GM12878 (cell line): ENCODE data around the gene CNTNAP2. TPM values are rescaled to one million over a fixed set of nuclear protein-coding genes. Genes with fewer than 3 reads are reported as not detected.

ENCODE experiments used
- ATF7 ChIP-seq: fragments of 450-650 bp; IDR thresholded peaks from 2 replicates; pipeline ENCODE4 v1.6.1; 2016; ENCODE audit warnings: low read depth, mild to moderate bottlenecking
- BHLHE40 ChIP-seq, 2 experiments: fragments of 450-650 bp in 1 of 2; IDR thresholded peaks; 2 replicates each; pipeline ENCODE4 v1.6.1; 2011 to 2017; ENCODE audit warnings: low read depth in 2 of 2, borderline replicate concordance in 1 of 2, improper control_type of control experiment in 1 of 2, low read length in 1 of 2, mild to moderate bottlenecking in 1 of 2
- CBFB ChIP-seq: IDR thresholded peaks from 2 replicates; pipeline ENCODE4 v1.6.1; 2016; ENCODE audit warnings: antibody characterized with exemption, low read depth
- KAT2A ChIP-seq: conservative IDR thresholded peaks from 2 replicates; pipeline ENCODE4 v1.6.1; 2011; ENCODE audit warnings: low read depth, low read length; ENCODE audit not compliant: control insufficient read depth
- MEF2A ChIP-seq: IDR thresholded peaks from 2 replicates; pipeline ENCODE4 v1.6.1; 2011; ENCODE audit warnings: low read depth, mild to moderate bottlenecking, low read length, moderate library complexity; ENCODE audit not compliant: insufficient read depth
- PRDM15 ChIP-seq: fragments of 450-650 bp; formaldehyde crosslinking; IDR thresholded peaks from 2 replicates; pipeline ENCODE4 v1.4.0; 2020; ENCODE audit warnings: mild to moderate bottlenecking, moderate library complexity
- RB1 ChIP-seq: fragments of 450-650 bp; formaldehyde crosslinking; IDR thresholded peaks from 2 replicates; pipeline ENCODE4 v1.6.1; 2017; ENCODE audit warnings: mild to moderate bottlenecking, borderline replicate concordance
- SMAD5 ChIP-seq: IDR thresholded peaks from 2 replicates; pipeline ENCODE4 v1.6.1; 2016; ENCODE audit warnings: antibody characterized with exemption, low read depth
- ZBED1 ChIP-seq: IDR thresholded peaks from 2 replicates; pipeline ENCODE4 v1.6.1; 2016; ENCODE audit warnings: borderline replicate concordance
- polyA plus RNA-seq, 11 experiments: library from polyadenylated mRNA; depleted of rRNA in 4 of 11; unstranded in 6 of 11; stranded (reverse) in 5 of 11; fragments of >200 nt; fragmentation: Nextera tagmentation in 4 of 11; fragmentation: Illumina TruSeq in 1 of 11; extraction: Ambion mirVana in 4 of 11; extraction: Trizol in 1 of 11; gene quantifications; 1 replicate in 1 of 11; 2 replicates in 10 of 11; pipeline versions ENCODE4 v1.2.1 to v1.2.3, GENCODE V29; 2011 to 2016; ENCODE audit warnings: inconsistent platforms in 2 of 11, missing spikeins in 2 of 11, low read depth in 1 of 11
- total RNA-seq, 4 experiments: library from RNA; depleted of rRNA in 3 of 4; stranded (reverse); fragments of >200 nt in 3 of 4; fragmentation: Illumina TruSeq in 1 of 4; extraction: Trizol in 1 of 4; gene quantifications; 2 replicates each; pipeline versions ENCODE4 v1.2.1 to v1.2.3, GENCODE V29; 2013 to 2021
- TF ChIP-seq, protein P1 (sequence below): fragments of 450-650 bp; IDR thresholded peaks from 2 replicates; pipeline ENCODE4 v1.6.1; 2017; ENCODE audit warnings: mild to moderate bottlenecking, moderate library complexity

The CNTNAP2 gene
- total and polyA plus RNA-seq, 10 of the 15 experiments (the other 5 are each of a cell fraction or from before 2014, with no cell fraction given) = 0.03 to 0.08 (median 0.03) TPM; not detected in 7

DNA sequence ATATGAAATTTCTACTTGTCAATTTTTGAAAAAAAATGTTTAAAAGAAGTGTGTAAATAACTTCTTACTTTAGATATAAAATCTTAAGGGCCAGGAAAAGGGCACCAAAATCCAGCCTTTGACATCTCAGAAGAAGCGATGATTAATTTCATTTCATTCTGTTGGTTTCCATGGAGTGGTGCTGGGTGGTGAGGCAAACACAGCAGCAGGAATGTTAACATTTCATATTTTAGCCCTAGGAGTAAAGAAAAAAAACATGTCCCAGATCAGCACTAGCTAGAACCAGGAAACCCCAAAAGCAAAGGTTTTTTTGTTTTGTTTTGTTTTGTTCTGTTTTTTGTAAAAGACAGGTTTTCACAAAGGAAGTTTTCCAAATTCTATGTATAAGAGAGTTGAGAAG lies 2175.2 kb downstream of the CNTNAP2 start (continued):
- TF ChIP-seq, protein P1, sequence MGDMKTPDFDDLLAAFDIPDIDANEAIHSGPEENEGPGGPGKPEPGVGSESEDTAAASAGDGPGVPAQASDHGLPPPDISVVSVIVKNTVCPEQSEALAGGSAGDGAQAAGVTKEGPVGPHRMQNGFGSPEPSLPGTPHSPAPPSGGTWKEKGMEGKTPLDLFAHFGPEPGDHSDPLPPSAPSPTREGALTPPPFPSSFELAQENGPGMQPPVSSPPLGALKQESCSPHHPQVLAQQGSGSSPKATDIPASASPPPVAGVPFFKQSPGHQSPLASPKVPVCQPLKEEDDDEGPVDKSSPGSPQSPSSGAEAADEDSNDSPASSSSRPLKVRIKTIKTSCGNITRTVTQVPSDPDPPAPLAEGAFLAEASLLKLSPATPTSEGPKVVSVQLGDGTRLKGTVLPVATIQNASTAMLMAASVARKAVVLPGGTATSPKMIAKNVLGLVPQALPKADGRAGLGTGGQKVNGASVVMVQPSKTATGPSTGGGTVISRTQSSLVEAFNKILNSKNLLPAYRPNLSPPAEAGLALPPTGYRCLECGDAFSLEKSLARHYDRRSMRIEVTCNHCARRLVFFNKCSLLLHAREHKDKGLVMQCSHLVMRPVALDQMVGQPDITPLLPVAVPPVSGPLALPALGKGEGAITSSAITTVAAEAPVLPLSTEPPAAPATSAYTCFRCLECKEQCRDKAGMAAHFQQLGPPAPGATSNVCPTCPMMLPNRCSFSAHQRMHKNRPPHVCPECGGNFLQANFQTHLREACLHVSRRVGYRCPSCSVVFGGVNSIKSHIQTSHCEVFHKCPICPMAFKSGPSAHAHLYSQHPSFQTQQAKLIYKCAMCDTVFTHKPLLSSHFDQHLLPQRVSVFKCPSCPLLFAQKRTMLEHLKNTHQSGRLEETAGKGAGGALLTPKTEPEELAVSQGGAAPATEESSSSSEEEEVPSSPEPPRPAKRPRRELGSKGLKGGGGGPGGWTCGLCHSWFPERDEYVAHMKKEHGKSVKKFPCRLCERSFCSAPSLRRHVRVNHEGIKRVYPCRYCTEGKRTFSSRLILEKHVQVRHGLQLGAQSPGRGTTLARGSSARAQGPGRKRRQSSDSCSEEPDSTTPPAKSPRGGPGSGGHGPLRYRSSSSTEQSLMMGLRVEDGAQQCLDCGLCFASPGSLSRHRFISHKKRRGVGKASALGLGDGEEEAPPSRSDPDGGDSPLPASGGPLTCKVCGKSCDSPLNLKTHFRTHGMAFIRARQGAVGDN = no peak
- TF ChIP-seq BHLHE40 (IDR thresholded peaks at IDR 0.05; ENCODE audit: borderline replicate concordance in 1 of 2, low read depth in 2 of 2, low read length in 1 of 2) = no peak
- no peak for TF ChIP-seq ZBED1
- TF ChIP-seq KAT2A = no peak
- no peak for TF ChIP-seq ATF7
- TF ChIP-seq CBFB = no peak
- TF ChIP-seq RB1 = no peak
- TF ChIP-seq SMAD5 = no peak
- no peak for TF ChIP-seq PRDM15
- TF ChIP-seq MEF2A = no peak
- TF ChIP-seq, all 136 proteins: peak for 0
